SH-SY5Y (cell line): ENCODE results near the gene SREBF1.

Experiments
- GATA2 ChIP-seq: IDR thresholded peaks from 2 replicates; pipeline ENCODE4 v1.6.1; 2011; ENCODE audit warnings: mild to moderate bottlenecking, low read depth, low read length
- GATA3 ChIP-seq: IDR thresholded peaks from 2 replicates; pipeline ENCODE4 v1.6.1; 2011; ENCODE audit warnings: low read depth, mild to moderate bottlenecking, low read length, moderate library complexity

DNA sequence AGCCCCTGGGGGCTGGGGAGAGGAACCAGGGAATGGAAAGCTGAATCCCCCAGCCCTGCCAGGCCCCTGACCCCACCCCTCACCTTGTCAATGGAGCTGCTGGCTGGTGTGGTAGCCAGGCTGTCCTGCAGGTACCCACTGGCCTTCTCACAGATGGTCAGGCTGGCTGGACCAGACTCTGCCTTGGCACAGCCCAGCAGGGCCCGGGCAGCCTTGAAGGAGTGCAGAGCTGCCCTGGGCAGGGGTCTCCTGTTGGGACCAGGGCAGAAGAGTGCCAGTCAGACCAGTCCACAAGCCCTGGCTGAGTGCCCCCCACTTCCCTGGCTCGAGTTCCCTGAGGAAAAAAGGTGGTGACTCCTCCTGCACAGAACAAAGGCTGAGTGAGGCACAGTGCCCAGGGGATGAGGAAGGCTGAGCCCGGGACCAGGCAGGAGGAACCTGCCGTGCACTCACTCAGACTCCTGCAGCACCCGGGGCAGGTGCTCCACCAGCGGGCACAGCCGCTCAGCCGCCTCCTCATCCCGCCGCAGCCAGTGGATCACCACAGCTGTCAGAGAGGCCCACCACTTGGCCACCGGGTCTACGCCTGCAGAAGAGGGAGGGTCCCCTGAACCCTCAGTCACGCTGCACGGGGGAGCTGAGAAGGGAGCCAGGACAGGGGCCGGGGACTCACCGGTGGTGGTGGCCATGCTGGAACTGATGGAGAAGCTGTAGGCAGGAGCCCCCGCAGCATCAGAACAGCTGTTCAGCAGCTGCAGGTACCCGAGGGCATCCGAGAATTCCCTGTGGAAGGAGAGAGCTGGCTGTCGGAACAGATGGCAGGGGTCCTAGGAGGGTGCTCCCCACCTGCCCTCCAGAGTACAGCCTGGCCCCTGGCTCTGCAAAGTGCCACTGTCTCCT, 22.4 kb downstream of the SREBF1 start:
- TF ChIP-seq GATA3 (no peak), GATA2 (no peak)
